Mesothelial cell of epicardium (in vitro differentiated cells): ENCODE data around the gene ANK2. TPM values are rescaled to one million over a fixed set of nuclear protein-coding genes. Genes with fewer than 3 reads are reported as not detected.
"Not testable (repeated sequence)": the region's sequence is repeated elsewhere in the genome, so short reads cannot be mapped to it uniquely, and the experiment has no call there.

ENCODE experiments used
- DNase-seq, 2 experiments: peaks; one replicate each; pipeline ENCODE4 v3.0.0; 2021; ENCODE audit warnings: low spot score in 2 of 2; ENCODE audit not compliant: unreplicated experiment in 2 of 2
- H3K27ac Mint-ChIP-seq: 2 replicates; pipeline ENCODE4 v1.8.0; 2021; ENCODE audit warnings: mixed read lengths
- H3K27me3 Mint-ChIP-seq: 2 replicates; pipeline ENCODE4 v1.8.0; 2021; ENCODE audit warnings: low read depth, mixed read lengths
- H3K36me3 Mint-ChIP-seq: 2 replicates; pipeline ENCODE4 v1.8.0; 2021; ENCODE audit warnings: mixed read lengths
- H3K4me1 Mint-ChIP-seq: 2 replicates; pipeline ENCODE4 v1.8.0; 2021; ENCODE audit warnings: mixed read lengths
- H3K4me3 Mint-ChIP-seq: 2 replicates; pipeline ENCODE4 v1.8.0; 2021; ENCODE audit warnings: mild to moderate bottlenecking, moderate library complexity, mixed read lengths
- H3K9me3 Mint-ChIP-seq: 2 replicates; pipeline ENCODE4 v1.8.0; 2021; ENCODE audit warnings: mixed read lengths
- CTCF ChIP-seq: fragments of 200-600 bp; sonication (generic); IDR thresholded peaks from one replicate; pipeline ENCODE4 v1.5.0; 2021; ENCODE audit warnings: antibody characterized with exemption; ENCODE audit not compliant: unreplicated experiment
- total RNA-seq: library from RNA; stranded (reverse); gene quantifications from 3 replicates; pipeline ENCODE4 v1.2.1, GENCODE V29; 2021

ANK2 gene
- total RNA-seq, 1 donor from 2014 or later: 9.2 TPM

- DNase-seq: no peak
- H3K4me3 Mint-ChIP-seq: no peak overlapping the region
Measured at GRCh38 chr4:113183032-113183605, 133.7 kb downstream of the ANK2 start.

DNA sequence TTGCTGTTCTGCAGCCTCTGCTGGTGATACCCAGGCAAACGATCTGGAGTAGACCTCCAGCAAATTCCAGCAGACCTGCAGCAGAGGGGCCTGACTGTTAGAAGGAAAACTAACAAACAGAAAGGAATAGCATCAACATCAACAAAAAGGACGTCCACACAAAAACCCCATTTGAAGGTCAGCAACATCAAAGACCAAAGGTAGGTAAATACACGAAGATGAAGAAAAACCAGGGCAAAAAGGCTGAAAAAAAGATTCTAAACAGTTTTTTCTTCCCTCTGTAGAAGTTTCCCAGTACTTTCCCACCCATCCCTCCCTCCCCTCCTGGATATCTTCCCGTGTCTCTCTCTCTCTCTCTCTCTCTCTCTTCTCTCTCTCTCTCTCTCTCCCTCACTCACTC lies 136.8 kb downstream of the ANK2 start:
- H3K27ac Mint-ChIP-seq, H3K9me3 Mint-ChIP-seq, H3K27me3 Mint-ChIP-seq, H3K4me3 Mint-ChIP-seq, DNase-seq, H3K36me3 Mint-ChIP-seq: not testable (repeated sequence)
- peaks cover 10% of the 10 kb centered on the region for H3K4me1 Mint-ChIP-seq

More at GRCh38 chr4:113183032-113183605, 133.7 kb downstream of the ANK2 start:
- TF ChIP-seq CTCF: no peak
- H3K27ac Mint-ChIP-seq: no peak overlapping the region
- H3K4me1 Mint-ChIP-seq: peaks cover 6% of the 10 kb centered on the region
- no peaks in the 10 kb centered on the region for H3K27me3 Mint-ChIP-seq
- no peaks in the 10 kb centered on the region for H3K36me3 Mint-ChIP-seq
- H3K9me3 Mint-ChIP-seq: no peaks in the 10 kb centered on the region

DNA sequence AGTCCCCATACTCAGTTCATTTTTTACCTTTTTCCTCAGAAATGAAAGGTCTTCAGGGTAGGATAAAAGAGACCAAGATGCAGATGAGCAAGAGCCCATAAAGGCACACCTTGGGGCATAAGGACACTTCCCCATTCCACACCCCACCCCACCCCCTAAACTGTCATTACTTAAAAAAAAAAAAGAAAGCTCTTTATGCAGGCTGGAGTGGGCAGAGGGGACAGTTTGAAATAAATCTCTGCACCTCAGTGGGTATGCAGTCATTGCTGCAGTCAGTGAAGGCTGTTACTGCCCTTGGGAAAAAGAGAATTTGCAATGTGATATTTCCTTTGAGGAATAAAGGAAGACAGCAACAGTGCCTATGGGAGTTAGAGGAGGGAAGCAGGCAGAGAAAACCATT lies 137.5 kb downstream of the ANK2 start:
- Mint-ChIP-seq H3K27me3 (no peaks in the 10 kb centered on the region), H3K4me1 (peaks cover 10% of the 10 kb centered on the region), H3K27ac (no peak overlapping the region), H3K9me3 (no peaks in the 10 kb centered on the region), H3K36me3 (no peaks in the 10 kb centered on the region), H3K4me3 (no peak overlapping the region)
- no peak for TF ChIP-seq CTCF
- no peak for DNase-seq

DNA sequence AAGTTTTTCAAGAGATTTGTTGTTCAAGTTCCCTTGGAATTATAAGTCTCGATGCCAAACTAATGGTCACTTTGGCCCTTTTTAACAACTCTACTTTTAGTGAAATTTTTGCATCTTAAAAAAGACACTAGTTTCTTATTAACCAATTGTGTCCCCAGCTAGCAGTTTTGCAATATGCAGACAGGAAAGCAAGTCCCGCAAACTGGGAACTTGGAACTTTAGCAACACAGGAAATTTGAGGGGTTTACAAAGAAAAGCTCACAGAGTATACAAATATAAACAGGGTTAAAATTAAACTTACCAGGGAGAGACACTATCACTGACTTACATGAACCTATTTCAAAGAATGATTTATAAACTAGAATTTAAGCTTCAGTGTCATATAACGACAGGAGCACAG lies 137.9 kb downstream of the ANK2 start:
- Mint-ChIP-seq H3K27me3 (no peaks in the 10 kb centered on the region), H3K27ac (no peak overlapping the region), H3K9me3 (no peaks in the 10 kb centered on the region), H3K36me3 (no peaks in the 10 kb centered on the region), H3K4me3 (no peak overlapping the region), H3K4me1 (peaks cover 10% of the 10 kb centered on the region)
- no peak for TF ChIP-seq CTCF
- no peak for DNase-seq

- DNase-seq: no peak
- H3K36me3 Mint-ChIP-seq: no peaks in the 10 kb centered on the region
- no peaks in the 10 kb centered on the region for H3K9me3 Mint-ChIP-seq
Measured at GRCh38 chr4:113189546-113189945, 140.1 kb downstream of the ANK2 start.

DNA sequence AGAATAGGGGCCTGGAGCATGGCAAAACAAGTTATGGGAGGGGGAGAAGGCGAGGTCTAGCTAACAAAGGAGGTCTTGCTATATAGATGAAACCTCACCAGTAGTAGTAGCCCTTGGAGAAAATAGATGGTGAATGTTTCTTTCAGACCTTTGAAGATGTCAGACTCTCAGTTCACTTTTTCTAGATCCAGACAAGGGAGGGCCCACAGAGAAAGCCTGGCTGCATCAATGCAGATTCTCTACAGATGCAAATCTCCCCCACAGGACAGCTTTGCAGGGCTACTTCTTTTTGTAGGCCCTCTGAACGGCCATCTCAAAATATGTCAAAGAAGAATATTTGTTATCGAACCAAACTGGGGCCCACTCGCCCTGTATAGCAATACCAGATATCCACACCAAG lies 159.7 kb downstream of the ANK2 start:
- no peaks in the 10 kb centered on the region for H3K36me3 Mint-ChIP-seq
- no peak overlapping the region for H3K27ac Mint-ChIP-seq
- no peak overlapping the region for H3K4me3 Mint-ChIP-seq
- no peak for TF ChIP-seq CTCF
- peaks cover 3% of the 10 kb centered on the region for H3K9me3 Mint-ChIP-seq
- DNase-seq: no peak
- no peaks in the 10 kb centered on the region for H3K27me3 Mint-ChIP-seq
- peaks cover 9% of the 10 kb centered on the region for H3K4me1 Mint-ChIP-seq

More at GRCh38 chr4:113189546-113189945, 140.1 kb downstream of the ANK2 start:
- Mint-ChIP-seq H3K27me3 (no peaks in the 10 kb centered on the region), H3K4me3 (no peak overlapping the region), H3K4me1 (peaks cover 10% of the 10 kb centered on the region), H3K27ac (no peak overlapping the region)
- no peak for TF ChIP-seq CTCF
